ENCODE measurements around the gene CD244. TPM values are rescaled to one million over a fixed set of nuclear protein-coding genes. Genes with fewer than 3 reads are reported as not detected.

Gene CD244
- total RNA-seq, 3 donors from 2014 or later: 0.96 to 1.4 (median 1.2) TPM

DNA sequence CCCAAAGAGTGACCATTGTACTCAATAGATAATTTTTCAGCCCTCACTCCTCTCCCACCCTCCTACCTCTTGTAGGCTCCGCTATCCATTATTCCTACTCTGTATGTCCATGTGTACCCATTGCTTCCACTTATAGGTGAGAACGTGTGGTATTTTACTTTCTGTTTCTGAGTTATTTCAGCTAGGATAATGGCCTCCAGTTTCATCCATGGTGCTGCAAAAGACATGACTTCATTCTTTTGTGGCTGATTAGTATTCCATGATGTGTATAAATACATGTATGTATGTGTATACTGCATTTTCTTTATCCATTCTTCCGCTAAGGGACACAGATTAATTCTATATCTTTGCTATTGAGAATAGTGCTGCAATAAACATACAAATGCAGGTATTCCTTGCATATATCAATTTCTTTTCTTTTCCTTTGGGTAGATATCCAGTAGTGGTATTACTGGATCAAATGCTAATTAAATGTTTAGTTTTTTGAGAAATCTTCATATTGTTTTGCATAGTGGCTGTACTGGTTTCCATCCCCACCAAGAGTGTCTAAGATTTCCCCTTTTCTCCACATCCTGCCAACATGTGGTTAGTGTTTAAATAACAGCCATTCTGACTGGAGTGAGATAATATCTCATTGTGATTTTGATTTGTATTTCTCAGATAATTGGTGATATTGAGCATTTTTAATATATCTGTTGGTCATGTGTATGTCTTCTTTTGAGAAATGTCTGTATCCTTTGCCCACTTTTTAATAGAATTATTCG lies 61.9 kb downstream of the CD244 start:
- intact Hi-C loops (cut with DNase I, micrococcal nuclease): no loop called here
- no peak for DNase-seq
- H3K9me3 ChIP-seq: no peaks in the 10 kb centered on the region

DNA sequence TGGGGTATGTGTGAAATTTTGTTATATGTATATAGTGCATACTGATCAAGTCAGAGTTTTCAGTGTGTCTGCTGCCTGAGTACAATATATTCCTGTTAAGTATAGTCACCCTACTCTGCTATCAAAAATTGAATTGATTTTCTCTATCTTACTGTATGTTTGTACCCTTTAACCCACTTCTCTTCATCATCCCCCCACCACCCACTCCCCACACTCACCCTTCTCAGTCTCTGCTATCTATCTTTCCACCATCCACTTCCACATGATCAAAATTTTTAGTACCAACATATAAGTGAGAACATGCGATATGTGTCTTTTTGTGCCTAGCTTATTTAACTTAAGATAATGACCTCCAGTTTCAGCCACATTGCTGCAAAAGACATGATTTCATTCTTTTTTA lies 62.5 kb downstream of the CD244 start:
- H3K4me1 ChIP-seq (ENCODE audit: low read depth): no peaks in the 10 kb centered on the region
- intact Hi-C loops (cut with DNase I, micrococcal nuclease): no loop called here
- no peak for TF ChIP-seq CTCF (IDR thresholded peaks at IDR 0.05)
- no peak for DNase-seq
- no peaks in the 10 kb centered on the region for H3K36me3 ChIP-seq (ENCODE audit: low read depth)
- ATAC-seq: no peak
- no peaks in the 10 kb centered on the region for H3K9me3 ChIP-seq
- H3K4me3 ChIP-seq: no peak overlapping the region

More for the DNA sequence above, 61.9 kb downstream of the CD244 start:
- Histone ChIP-seq H3K4me3 (no peak overlapping the region), H3K4me1 (ENCODE audit: low read depth) (no peaks in the 10 kb centered on the region), H3K36me3 (ENCODE audit: low read depth) (no peaks in the 10 kb centered on the region)
- ATAC-seq: no peak
- TF ChIP-seq CTCF (IDR thresholded peaks at IDR 0.05): no peak

- no peak for TF ChIP-seq CTCF (IDR thresholded peaks at IDR 0.05)
- no peak overlapping the region for H3K4me3 ChIP-seq
- intact Hi-C loops (cut with DNase I, micrococcal nuclease): no loop called here
- DNase-seq: no peak
- H3K9me3 ChIP-seq: no peaks in the 10 kb centered on the region
- H3K4me1 ChIP-seq (ENCODE audit: low read depth): no peaks in the 10 kb centered on the region
- no peaks in the 10 kb centered on the region for H3K36me3 ChIP-seq (ENCODE audit: low read depth)
- no peak for ATAC-seq
Observed at GRCh38 chr1:160799641-160800040, 63.0 kb downstream of the CD244 start.

DNA sequence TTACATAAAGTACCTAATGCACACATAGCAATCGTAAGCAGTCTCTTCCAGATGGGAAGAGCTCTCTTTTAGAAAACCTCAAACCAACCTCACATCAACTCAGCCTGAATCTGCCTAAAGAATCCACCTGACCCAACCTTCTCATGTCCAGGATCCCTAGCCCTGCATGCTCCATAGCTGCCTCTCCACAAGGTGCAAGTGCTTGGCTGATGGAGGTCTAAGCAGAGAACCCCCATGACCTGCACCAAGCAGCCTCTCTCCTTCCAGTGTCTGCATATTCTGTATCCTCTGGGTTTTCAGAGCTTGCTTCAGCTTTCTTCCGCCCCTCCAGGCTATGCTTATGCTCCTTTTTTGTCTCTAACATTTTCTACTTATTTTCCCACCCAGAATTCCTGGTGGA lies 64.2 kb downstream of the CD244 start:
- TF ChIP-seq CTCF (IDR thresholded peaks at IDR 0.05): no peak
- Histone ChIP-seq H3K4me3 (no peak overlapping the region), H3K9me3 (no peaks in the 10 kb centered on the region), H3K36me3 (ENCODE audit: low read depth) (no peaks in the 10 kb centered on the region), H3K4me1 (ENCODE audit: low read depth) (no peaks in the 10 kb centered on the region)
- ATAC-seq (no peak), DNase-seq (no peak)
- intact Hi-C loops (cut with DNase I, micrococcal nuclease): no loop called here

DNA sequence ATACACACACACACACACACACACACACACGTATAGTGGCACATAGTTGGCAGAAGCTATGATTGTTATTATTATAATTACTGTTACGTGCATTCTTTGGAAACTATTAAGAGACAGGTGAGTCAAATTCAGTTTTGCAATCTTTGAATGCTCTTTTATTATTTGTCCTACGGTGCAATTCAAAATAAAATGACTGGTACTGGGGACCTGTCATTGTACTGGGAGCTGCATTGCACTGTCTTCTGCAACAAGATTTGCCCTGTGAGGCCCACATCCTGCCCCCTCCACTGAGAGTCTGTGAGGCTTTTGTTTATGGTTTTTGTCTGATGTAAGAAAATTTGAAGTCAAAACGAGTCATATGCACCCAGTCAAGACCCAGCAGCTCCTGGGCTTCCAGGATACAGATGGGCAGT lies 64.8 kb downstream of the CD244 start:
- intact Hi-C loops (cut with DNase I, micrococcal nuclease): no loop called here
- Histone ChIP-seq H3K9me3 (no peaks in the 10 kb centered on the region), H3K4me1 (ENCODE audit: low read depth) (no peaks in the 10 kb centered on the region), H3K36me3 (ENCODE audit: low read depth) (no peaks in the 10 kb centered on the region), H3K4me3 (no peak overlapping the region)
- DNase-seq (peak in 1 of 3 donors; percentile 32), ATAC-seq (peak; percentile 57)
- TF ChIP-seq CTCF (IDR thresholded peaks at IDR 0.05): no peak

Measured in mucosa of descending colon (tissue), 3 donors.